ENCODE results near the gene EXO5. TPM values are rescaled to one million over a fixed set of nuclear protein-coding genes. Genes with fewer than 3 reads are reported as not detected.

The EXO5 gene
- total RNA-seq, 1 donor from 2014 or later, result 15.5 TPM

DNA sequence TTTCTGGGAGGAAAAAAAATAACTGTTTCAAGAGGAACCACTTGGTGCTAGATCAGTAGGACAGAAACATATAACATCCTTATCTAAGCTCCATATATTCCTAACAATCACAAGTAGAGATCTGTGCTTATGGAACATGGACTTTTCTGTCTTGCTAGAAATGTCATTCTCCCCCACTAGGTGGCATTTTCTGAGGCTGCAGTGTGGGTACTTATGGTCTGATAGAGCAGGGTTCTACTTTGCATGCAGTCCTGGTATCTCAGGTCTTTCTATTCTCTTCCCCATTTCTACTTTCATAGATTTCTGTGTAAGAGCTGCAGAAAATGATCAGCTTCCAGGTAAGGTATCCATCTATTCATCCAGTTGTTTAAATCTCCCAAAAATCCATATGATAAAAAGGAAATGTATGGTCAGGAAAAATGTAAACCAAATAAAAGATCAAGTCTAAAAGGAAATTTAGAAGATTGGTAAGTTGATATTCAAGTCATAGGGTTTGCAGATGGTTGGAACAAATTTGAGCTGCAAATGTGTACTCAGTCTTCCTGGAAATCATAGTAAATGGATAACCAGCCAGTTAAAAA is 24.4 kb downstream of the EXO5 start:
- TF ChIP-seq, protein P1, sequence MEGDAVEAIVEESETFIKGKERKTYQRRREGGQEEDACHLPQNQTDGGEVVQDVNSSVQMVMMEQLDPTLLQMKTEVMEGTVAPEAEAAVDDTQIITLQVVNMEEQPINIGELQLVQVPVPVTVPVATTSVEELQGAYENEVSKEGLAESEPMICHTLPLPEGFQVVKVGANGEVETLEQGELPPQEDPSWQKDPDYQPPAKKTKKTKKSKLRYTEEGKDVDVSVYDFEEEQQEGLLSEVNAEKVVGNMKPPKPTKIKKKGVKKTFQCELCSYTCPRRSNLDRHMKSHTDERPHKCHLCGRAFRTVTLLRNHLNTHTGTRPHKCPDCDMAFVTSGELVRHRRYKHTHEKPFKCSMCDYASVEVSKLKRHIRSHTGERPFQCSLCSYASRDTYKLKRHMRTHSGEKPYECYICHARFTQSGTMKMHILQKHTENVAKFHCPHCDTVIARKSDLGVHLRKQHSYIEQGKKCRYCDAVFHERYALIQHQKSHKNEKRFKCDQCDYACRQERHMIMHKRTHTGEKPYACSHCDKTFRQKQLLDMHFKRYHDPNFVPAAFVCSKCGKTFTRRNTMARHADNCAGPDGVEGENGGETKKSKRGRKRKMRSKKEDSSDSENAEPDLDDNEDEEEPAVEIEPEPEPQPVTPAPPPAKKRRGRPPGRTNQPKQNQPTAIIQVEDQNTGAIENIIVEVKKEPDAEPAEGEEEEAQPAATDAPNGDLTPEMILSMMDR (conservative IDR thresholded peaks at IDR 0.05), result peak; percentile 66
- Mint-ChIP-seq H3K27me3 (ENCODE audit: low read depth) (peaks cover 11% of the 10 kb centered on the region), H3K4me3 (peak overlapping the region; percentile 82), H3K9me3 (peaks cover 10% of the 10 kb centered on the region), H3K4me1 (peaks cover 24% of the 10 kb centered on the region), H3K27ac (ENCODE audit: unreplicated experiment) (no peak overlapping the region), H3K36me3 (ENCODE audit: low read depth) (peaks cover 21% of the 10 kb centered on the region)
- DNase-seq (ENCODE audit: low read depth, low spot score), result peak; percentile 26

DNA sequence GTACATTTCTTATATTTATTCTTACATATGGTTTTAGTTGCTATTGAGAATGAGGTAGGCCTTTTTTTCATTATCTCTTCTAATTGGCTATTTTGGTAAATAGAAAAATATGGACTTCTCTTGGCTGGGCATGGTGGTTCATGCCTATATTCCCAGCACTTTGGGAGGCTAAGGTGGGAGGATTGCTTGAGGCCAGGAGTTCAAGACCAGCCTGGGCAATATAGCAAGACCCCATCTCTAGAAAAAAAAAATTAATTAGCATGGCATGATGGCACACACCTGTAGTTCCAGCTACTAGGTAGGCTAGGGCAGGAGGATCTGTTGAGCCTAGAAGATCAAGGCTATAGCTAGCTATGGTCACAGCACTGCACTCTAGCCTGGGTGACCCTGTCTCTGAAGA is 26.0 kb downstream of the EXO5 start:
- H3K36me3 Mint-ChIP-seq (ENCODE audit: low read depth), result peaks cover 28% of the 10 kb centered on the region

DNA sequence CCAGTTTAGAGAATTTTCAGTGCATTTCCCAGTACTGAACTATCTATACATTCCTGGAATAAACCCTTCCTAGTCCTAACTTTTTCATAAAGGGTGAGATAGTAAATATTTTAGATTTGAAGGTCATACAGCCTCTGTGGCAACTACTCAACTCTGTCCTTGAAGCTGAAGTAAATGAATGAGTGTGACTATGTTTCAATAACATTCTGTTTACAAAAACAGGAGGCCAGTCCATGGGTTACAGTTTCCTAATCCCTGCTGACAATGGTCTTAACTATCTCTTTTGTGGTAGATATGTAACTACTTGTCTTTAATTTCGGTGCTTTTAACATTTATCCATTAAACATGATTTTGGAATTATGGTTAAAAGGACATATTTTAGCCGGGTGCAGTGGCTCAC is 27.2 kb downstream of the EXO5 start:
- H3K9me3 Mint-ChIP-seq, result peaks cover 3% of the 10 kb centered on the region
- H3K27me3 Mint-ChIP-seq (ENCODE audit: low read depth), result no peaks in the 10 kb centered on the region
- no peak for DNase-seq (ENCODE audit: low read depth, low spot score)
- H3K36me3 Mint-ChIP-seq (ENCODE audit: low read depth), result peaks cover 28% of the 10 kb centered on the region
- H3K4me1 Mint-ChIP-seq, result peaks cover 23% of the 10 kb centered on the region
- H3K27ac Mint-ChIP-seq (ENCODE audit: unreplicated experiment), result no peak overlapping the region
- no peak overlapping the region for H3K4me3 Mint-ChIP-seq
- TF ChIP-seq, protein P1 (conservative IDR thresholded peaks at IDR 0.05), result no peak

More for the DNA sequence above, 26.0 kb downstream of the EXO5 start:
- H3K4me3 Mint-ChIP-seq, result no peak overlapping the region
- TF ChIP-seq, protein P1 (conservative IDR thresholded peaks at IDR 0.05), result no peak
- peaks cover 24% of the 10 kb centered on the region for H3K4me1 Mint-ChIP-seq
- H3K27me3 Mint-ChIP-seq (ENCODE audit: low read depth), result peaks cover 2% of the 10 kb centered on the region
- H3K27ac Mint-ChIP-seq (ENCODE audit: unreplicated experiment), result no peak overlapping the region
- peaks cover 6% of the 10 kb centered on the region for H3K9me3 Mint-ChIP-seq
- DNase-seq (ENCODE audit: low read depth, low spot score), result no peak

DNA sequence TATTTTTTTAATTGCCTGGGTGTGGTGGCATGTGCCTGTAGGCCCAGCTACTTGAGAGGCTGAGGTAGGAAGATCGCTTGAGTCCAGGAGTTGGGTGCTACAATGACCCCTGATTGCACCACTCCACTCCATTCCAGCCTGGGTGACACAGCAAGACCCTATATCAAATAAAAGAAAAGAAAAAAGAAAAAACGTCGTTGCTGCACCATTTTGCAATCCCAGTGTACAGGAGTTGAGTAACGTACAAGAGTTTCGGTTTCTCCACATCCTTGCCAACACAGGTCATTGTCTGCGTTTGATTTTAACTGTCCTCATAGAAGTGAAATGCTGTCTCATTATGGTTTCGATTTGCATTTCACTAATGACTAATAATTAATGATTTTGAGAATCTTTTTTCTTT is 30.8 kb downstream of the EXO5 start:
- Mint-ChIP-seq H3K27me3 (ENCODE audit: low read depth) (no peaks in the 10 kb centered on the region), H3K36me3 (ENCODE audit: low read depth) (peaks cover 27% of the 10 kb centered on the region), H3K4me3 (no peak overlapping the region), H3K27ac (ENCODE audit: unreplicated experiment) (no peak overlapping the region), H3K4me1 (no peaks in the 10 kb centered on the region), H3K9me3 (peaks cover 2% of the 10 kb centered on the region)
- no peak for DNase-seq (ENCODE audit: low read depth, low spot score)
- TF ChIP-seq, protein P1 (conservative IDR thresholded peaks at IDR 0.05), result no peak

DNA sequence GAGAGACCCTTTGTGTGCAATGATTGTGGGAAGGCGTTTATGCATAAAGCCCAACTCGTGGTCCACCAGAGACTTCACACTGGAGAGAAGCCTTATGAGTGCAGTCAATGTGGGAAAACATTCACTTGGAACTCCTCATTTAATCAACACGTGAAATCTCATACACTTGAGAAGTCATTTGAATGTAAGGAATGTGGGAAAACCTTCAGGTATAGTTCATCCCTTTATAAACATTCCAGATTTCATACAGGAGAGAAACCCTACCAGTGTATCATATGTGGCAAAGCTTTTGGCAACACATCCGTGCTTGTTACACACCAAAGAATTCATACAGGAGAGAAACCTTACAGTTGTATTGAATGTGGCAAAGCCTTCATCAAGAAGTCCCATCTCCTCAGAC is 38.4 kb downstream of the EXO5 start:
- Mint-ChIP-seq H3K9me3 (peaks cover 21% of the 10 kb centered on the region), H3K27me3 (ENCODE audit: low read depth) (no peaks in the 10 kb centered on the region), H3K4me3 (no peak overlapping the region), H3K27ac (ENCODE audit: unreplicated experiment) (no peak overlapping the region), H3K36me3 (ENCODE audit: low read depth) (peaks cover 36% of the 10 kb centered on the region), H3K4me1 (no peaks in the 10 kb centered on the region)
- DNase-seq (ENCODE audit: low read depth, low spot score), result no peak
- TF ChIP-seq, protein P1 (conservative IDR thresholded peaks at IDR 0.05), result no peak

Data from neural crest cell (in vitro differentiated cells).